Spleen (tissue), 11 donors: ENCODE measurements around the gene HAND1. TPM values are rescaled to one million over a fixed set of nuclear protein-coding genes. Genes with fewer than 3 reads are reported as not detected.

Experiments used
- DNase-seq: peaks from one replicate; pipeline ENCODE4 v3.0.0-alpha.2; 2020
- H3K27ac ChIP-seq, 8 donors: fragments of 200-600 bp; sonication (generic) in 7 of 8; 1 replicate in 4 of 8; 2 replicates in 4 of 8; pipeline versions ENCODE4 v1.5.0 to v1.8.0; 2016 to 2021; ENCODE audit warnings: inconsistent platforms in 4 of 8, mild to moderate bottlenecking in 4 of 8, moderate library complexity in 1 of 8
- H3K27me3 ChIP-seq, 7 donors: fragments of 200-600 bp; sonication (generic) in 6 of 7; replicated peaks in 1 of 7; 1 replicate in 4 of 7; 2 replicates in 3 of 7; pipeline versions ENCODE4 v1.5.0 to v1.8.0; 2016 to 2021; ENCODE audit warnings: inconsistent platforms in 3 of 7, mild to moderate bottlenecking in 1 of 7
- H3K36me3 ChIP-seq, 6 donors: fragments of 200-600 bp; sonication (generic) in 5 of 6; 1 replicate in 4 of 6; 2 replicates in 2 of 6; pipeline versions ENCODE4 v1.5.0 to v1.8.0; 2016 to 2021; ENCODE audit warnings: inconsistent platforms in 2 of 6
- H3K4me1 ChIP-seq, 6 donors: fragments of 200-600 bp; sonication (generic) in 5 of 6; 1 replicate in 3 of 6; 2 replicates in 3 of 6; pipeline versions ENCODE4 v1.5.0 to v1.8.0; 2016 to 2021; ENCODE audit warnings: inconsistent platforms in 3 of 6
- H3K4me3 ChIP-seq, 8 donors: fragments of 200-600 bp; sonication (generic) in 7 of 8; 1 replicate in 4 of 8; 2 replicates in 4 of 8; pipeline versions ENCODE4 v1.5.0 to v1.8.0; 2016 to 2021; ENCODE audit warnings: inconsistent platforms in 4 of 8, mild to moderate bottlenecking in 4 of 8, moderate library complexity in 2 of 8
- H3K9me3 ChIP-seq, 8 donors: fragments of 200-600 bp; sonication (generic) in 7 of 8; 1 replicate in 4 of 8; 2 replicates in 4 of 8; pipeline versions ENCODE4 v1.5.0 to v1.8.0; 2016 to 2021; ENCODE audit warnings: inconsistent platforms in 4 of 8
- POLR2A ChIP-seq, 3 donors: fragments of 450-650 bp; IDR thresholded peaks; one replicate each; pipeline ENCODE4 v1.5.1; 2017; ENCODE audit warnings: antibody characterized with exemption in 3 of 3, mild to moderate bottlenecking in 1 of 3
- POLR2AphosphoS5 ChIP-seq, 3 donors: sonication (generic); formaldehyde crosslinking; IDR thresholded peaks; one replicate each; pipeline ENCODE4 v1.5.1; 2017; ENCODE audit warnings: antibody characterized with exemption in 3 of 3
- WGBS, 5 donors: extraction: QIAGEN DNeasy Blood & Tissue Kit in 3 of 5; methylation state at CpG; one replicate each; pipeline versions ENCODE4 v1.1.5 to v1.1.7; 2013 to 2018; 5-methylcytosine and 5-hydroxymethylcytosine counted together
- intact Hi-C: fragments of 100-400 bp; cut with DNase I; formaldehyde crosslinking; loops from one replicate; pipeline ENCODE4 v1.15.0; 2023; ENCODE audit warnings: low total_unique reads
- polyA plus RNA-seq, 3 donors: library from polyadenylated mRNA; stranded (reverse); fragments of 200-250 nt; gene quantifications; one replicate each; pipeline ENCODE4 v1.2.1, GENCODE V29; 2013
- total RNA-seq, 7 donors: library from RNA; depleted of rRNA in 3 of 7; stranded (reverse); fragments of >200 nt in 3 of 7; fragmentation: NEBNext Ultra II Directional in 4 of 7; extraction: Animal tissue kit (Norgen Biotek cat#: 25700) in 4 of 7; gene quantifications; one replicate each; pipeline versions ENCODE4 v1.1.0 to v1.2.1, GENCODE V29; 2016 to 2021
- TF ChIP-seq, protein P1 (sequence below), 11 experiments: fragments of 200-600 bp in 7 of 11; fragments of 450-650 bp in 4 of 11; sonication (generic) in 4 of 11; IDR thresholded peaks in 8 of 11; conservative IDR thresholded peaks in 3 of 11; 1 replicate in 7 of 11; 2 replicates in 4 of 11; pipeline versions ENCODE4 v1.4.0 to v1.8.0; 2016 to 2021; ENCODE audit warnings: antibody characterized with exemption in 11 of 11, inconsistent platforms in 4 of 11, mild to moderate bottlenecking in 1 of 11
- donor health status: healthy with polysubstance abuse.
- donor health status: DM: no; HTN: no; CAD: no; lungs with moderate emphysema.
- donor health status: DM: no; HTN: no; CAD: no.
- donor health status: Bipolar disorder and iron deficiency.
- donor health status: healthy.
- donor health status: DM: no; HTN: no; CAD: no.
- donor health status: DM: yes; HTN: yes; CAD: no.

HAND1 gene
- total and polyA plus RNA-seq, 10 donors: not detected

DNA sequence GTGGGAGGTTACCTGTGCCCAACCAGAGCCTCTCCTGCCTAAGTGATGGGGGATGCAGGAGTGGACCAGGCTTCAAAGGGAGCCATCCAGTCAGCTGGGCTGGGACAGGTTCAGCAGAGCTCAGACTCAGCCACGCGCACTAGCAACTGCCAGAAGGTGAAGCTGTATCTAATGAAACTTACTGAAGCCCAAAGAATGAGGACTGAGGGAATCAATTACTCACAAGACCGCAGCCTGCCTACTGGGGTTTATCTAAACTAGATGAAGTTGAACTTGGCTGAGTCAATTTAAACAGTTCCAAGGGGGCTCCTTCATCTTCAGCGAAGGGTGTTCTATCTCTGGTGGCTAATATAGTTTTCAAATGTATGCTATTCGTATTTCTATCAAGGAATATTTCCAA, 11.4 kb downstream of the HAND1 start:
- Histone ChIP-seq H3K4me3 (no peak overlapping the region), H3K9me3 (no peaks in the 10 kb centered on the region), H3K36me3 (peaks cover 0 to 10% (median 0%) of the 10 kb centered on the region in 6 donors), H3K27me3 (peaks cover 0 to 52% (median 22%) of the 10 kb centered on the region in 7 donors), H3K4me1 (peaks cover 0 to 18% (median 5%) of the 10 kb centered on the region in 6 donors), H3K27ac (no peak overlapping the region)
- no peak for DNase-seq
- intact Hi-C loops: no loop called here
- no peak for TF ChIP-seq POLR2A (IDR thresholded peaks at IDR 0.05)
- TF ChIP-seq, protein P1, sequence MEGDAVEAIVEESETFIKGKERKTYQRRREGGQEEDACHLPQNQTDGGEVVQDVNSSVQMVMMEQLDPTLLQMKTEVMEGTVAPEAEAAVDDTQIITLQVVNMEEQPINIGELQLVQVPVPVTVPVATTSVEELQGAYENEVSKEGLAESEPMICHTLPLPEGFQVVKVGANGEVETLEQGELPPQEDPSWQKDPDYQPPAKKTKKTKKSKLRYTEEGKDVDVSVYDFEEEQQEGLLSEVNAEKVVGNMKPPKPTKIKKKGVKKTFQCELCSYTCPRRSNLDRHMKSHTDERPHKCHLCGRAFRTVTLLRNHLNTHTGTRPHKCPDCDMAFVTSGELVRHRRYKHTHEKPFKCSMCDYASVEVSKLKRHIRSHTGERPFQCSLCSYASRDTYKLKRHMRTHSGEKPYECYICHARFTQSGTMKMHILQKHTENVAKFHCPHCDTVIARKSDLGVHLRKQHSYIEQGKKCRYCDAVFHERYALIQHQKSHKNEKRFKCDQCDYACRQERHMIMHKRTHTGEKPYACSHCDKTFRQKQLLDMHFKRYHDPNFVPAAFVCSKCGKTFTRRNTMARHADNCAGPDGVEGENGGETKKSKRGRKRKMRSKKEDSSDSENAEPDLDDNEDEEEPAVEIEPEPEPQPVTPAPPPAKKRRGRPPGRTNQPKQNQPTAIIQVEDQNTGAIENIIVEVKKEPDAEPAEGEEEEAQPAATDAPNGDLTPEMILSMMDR (IDR thresholded peaks at IDR 0.05 in 8 of 11, conservative IDR thresholded peaks at IDR 0.05 in 3 of 11): no peak
- no peak for TF ChIP-seq POLR2AphosphoS5 (IDR thresholded peaks at IDR 0.05)
- WGBS, 5 donors: 81 to 94% (median 86%) methylated on average over 5 of the region's 5 CpGs

GRCh38 chr5:154466147-154466546, 11.9 kb downstream of the HAND1 start:
- peaks cover 0 to 16% (median 4%) of the 10 kb centered on the region in 6 donors for H3K4me1 ChIP-seq
- TF ChIP-seq, protein P1 (IDR thresholded peaks at IDR 0.05 in 8 of 11, conservative IDR thresholded peaks at IDR 0.05 in 3 of 11): no peak
- TF ChIP-seq POLR2A (IDR thresholded peaks at IDR 0.05): no peak
- no peak for TF ChIP-seq POLR2AphosphoS5 (IDR thresholded peaks at IDR 0.05)
- no peak for DNase-seq
- H3K27me3 ChIP-seq: peaks cover 0 to 47% (median 16%) of the 10 kb centered on the region in 7 donors
- WGBS, 5 donors: 78 to 86% (median 84%) methylated on average over 5 of the region's 5 CpGs
- intact Hi-C loops: no loop called here
- no peak overlapping the region for H3K4me3 ChIP-seq
- H3K36me3 ChIP-seq: peaks cover 0 to 16% (median 0%) of the 10 kb centered on the region in 6 donors
- H3K27ac ChIP-seq: peak overlapping the region in 2 of 8 donors; percentile 11 to 38
- no peaks in the 10 kb centered on the region for H3K9me3 ChIP-seq

GRCh38 chr5:154465169-154465568, 12.9 kb downstream of the HAND1 start:
- TF ChIP-seq POLR2AphosphoS5 (IDR thresholded peaks at IDR 0.05): peak in 1 of 3 donors; percentile 38
- no peak for TF ChIP-seq POLR2A (IDR thresholded peaks at IDR 0.05)
- Histone ChIP-seq H3K27me3 (peaks cover 0 to 37% (median 10%) of the 10 kb centered on the region in 7 donors), H3K27ac (peak overlapping the region in 2 of 8 donors; percentile 11 to 38), H3K4me1 (peaks cover 0 to 13% (median 2%) of the 10 kb centered on the region in 6 donors), H3K4me3 (no peak overlapping the region), H3K9me3 (no peaks in the 10 kb centered on the region), H3K36me3 (peaks cover 0 to 25% (median 0%) of the 10 kb centered on the region in 6 donors)
- peak; percentile 66 for DNase-seq
- 43 to 70% (median 63%) methylated on average over 6 of the region's 6 CpGs for WGBS, 5 donors
- intact Hi-C loops: no loop called here

GRCh38 chr5:154464438-154464837, 13.6 kb downstream of the HAND1 start:
- Histone ChIP-seq H3K27me3 (peaks cover 0 to 29% (median 8%) of the 10 kb centered on the region in 7 donors), H3K36me3 (peaks cover 0 to 32% (median under 1%) of the 10 kb centered on the region in 6 donors), H3K9me3 (no peaks in the 10 kb centered on the region), H3K27ac (no peak overlapping the region), H3K4me1 (peaks cover 0 to 13% (median 2%) of the 10 kb centered on the region in 6 donors), H3K4me3 (no peak overlapping the region)
- TF ChIP-seq POLR2AphosphoS5 (IDR thresholded peaks at IDR 0.05) (no peak), POLR2A (IDR thresholded peaks at IDR 0.05) (no peak)
- TF ChIP-seq, protein P1 (IDR thresholded peaks at IDR 0.05 in 8 of 11, conservative IDR thresholded peaks at IDR 0.05 in 3 of 11): no peak
- 53 to 75% (median 67%) methylated on average over 1 of the region's 1 CpG for WGBS, 5 donors
- intact Hi-C loops: no loop called here
- no peak for DNase-seq
